ENCODE results near the gene NECAP2.

GRCh38 chr1:16393570-16394521 lies 46.7 kb upstream of the NECAP2 start:
- TF ChIP-seq CTCF (IDR thresholded peaks at IDR 0.05; ENCODE audit: extremely low read depth in 1 of 2, insufficient read depth in 1 of 2, low read depth in 1 of 2, low read length in 2 of 2) (no peak), EZH2 (IDR thresholded peaks at IDR 0.05; ENCODE audit: borderline replicate concordance, low read depth, low read length, severe bottlenecking) (no peak), POLR2A (IDR thresholded peaks at IDR 0.05; ENCODE audit: low read depth, low read length) (no peak), GATA2 (IDR thresholded peaks at IDR 0.05; ENCODE audit: insufficient read depth, insufficient read length, low read depth, low read length) (no peak), POLR2AphosphoS5 (IDR thresholded peaks at IDR 0.05; ENCODE audit: insufficient read depth, low read depth, low read length) (no peak), MYC (IDR thresholded peaks at IDR 0.05; ENCODE audit: low read depth, low read length) (no peak), JUN (IDR thresholded peaks at IDR 0.05; ENCODE audit: borderline replicate concordance, insufficient read depth, insufficient read length, low read depth) (no peak), FOS (IDR thresholded peaks at IDR 0.05; ENCODE audit: borderline replicate concordance, insufficient read depth, low read length) (no peak)
- TF ChIP-seq, protein P1, sequence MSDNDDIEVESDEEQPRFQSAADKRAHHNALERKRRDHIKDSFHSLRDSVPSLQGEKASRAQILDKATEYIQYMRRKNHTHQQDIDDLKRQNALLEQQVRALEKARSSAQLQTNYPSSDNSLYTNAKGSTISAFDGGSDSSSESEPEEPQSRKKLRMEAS (IDR thresholded peaks at IDR 0.05; ENCODE audit: insufficient read depth, insufficient read length): no peak
